K562 (cell line): ENCODE data around the gene PLEKHG5. TPM values are rescaled to one million over a fixed set of nuclear protein-coding genes. Genes with fewer than 3 reads are reported as not detected.

Experiments used
- CREM ChIP-seq: IDR thresholded peaks from 2 replicates; pipeline ENCODE4 v1.6.1; 2014; ENCODE audit warnings: antibody characterized with exemption, low read depth
- DPF2 ChIP-seq: fragments of 450-650 bp; IDR thresholded peaks from 2 replicates; pipeline ENCODE4 v1.6.1; 2016
- ETV5 ChIP-seq: sonication (generic); formaldehyde crosslinking; IDR thresholded peaks from 2 replicates; pipeline ENCODE4 v1.4.0; 2020; ENCODE audit warnings: low read depth, mild to moderate bottlenecking, missing genetic modification reagents
- KLF6 ChIP-seq: fragments of 250-450 bp; sonication (Bioruptor Pico); IDR thresholded peaks from 2 replicates; pipeline ENCODE4 v1.4.0; 2020; ENCODE audit warnings: mild to moderate bottlenecking, moderate library complexity, borderline replicate concordance
- NCOR1 ChIP-seq: fragments of 450-650 bp; IDR thresholded peaks from 2 replicates; pipeline ENCODE4 v1.6.1; 2016; ENCODE audit warnings: mild to moderate bottlenecking, moderate library complexity
- OTX1 ChIP-seq: fragments of 450-650 bp; formaldehyde crosslinking; IDR thresholded peaks from 2 replicates; pipeline ENCODE4 v1.4.0; 2022; ENCODE audit warnings: mild to moderate bottlenecking
- RAD21 ChIP-seq, 2 experiments: fragments of 250-450 bp in 1 of 2; fragments of 450-650 bp in 1 of 2; sonication (Bioruptor Pico) in 1 of 2; formaldehyde crosslinking in 1 of 2; IDR thresholded peaks in 1 of 2; conservative IDR thresholded peaks in 1 of 2; 2 replicates each; pipeline versions ENCODE4 v1.4.0 to v1.8.0; 2020 to 2022; ENCODE audit warnings: mild to moderate bottlenecking in 2 of 2, moderate library complexity in 1 of 2
- RB1 ChIP-seq: fragments of 450-650 bp; IDR thresholded peaks from 2 replicates; pipeline ENCODE4 v1.6.1; 2017; ENCODE audit warnings: low read depth, mild to moderate bottlenecking
- SMARCB1 ChIP-seq: IDR thresholded peaks from 2 replicates; pipeline ENCODE4 v1.6.1; 2011; ENCODE audit warnings: improper control_type of control experiment, low read depth; ENCODE audit not compliant: insufficient read length
- TOE1 ChIP-seq, 2 experiments: fragments of 450-650 bp in 1 of 2; sonication (generic) in 1 of 2; formaldehyde crosslinking in 1 of 2; IDR thresholded peaks; 2 replicates each; pipeline versions ENCODE4 v1.7.1 to v1.8.0; 2016 to 2022; ENCODE audit warnings: borderline replicate concordance in 2 of 2, mild to moderate bottlenecking in 2 of 2, antibody characterized with exemption in 1 of 2, inconsistent platforms in 1 of 2, low read depth in 1 of 2, missing genetic modification reagents in 1 of 2, moderate library complexity in 1 of 2
- ZFX ChIP-seq: sonication (generic); formaldehyde crosslinking; IDR thresholded peaks from 2 replicates; pipeline ENCODE4 v1.8.0; 2022; ENCODE audit warnings: mild to moderate bottlenecking, missing genetic modification reagents, moderate library complexity
- polyA plus RNA-seq, 8 experiments: library from polyadenylated mRNA; depleted of rRNA in 4 of 8; stranded (reverse) in 5 of 8; unstranded in 3 of 8; fragments of >200 nt; fragmentation: Nextera tagmentation in 2 of 8; fragmentation: Illumina TruSeq in 1 of 8; extraction: Ambion mirVana in 2 of 8; extraction: Trizol in 1 of 8; gene quantifications; 2 replicates each; pipeline versions ENCODE4 v1.2.1 to v1.2.3, GENCODE V29; 2011 to 2014; ENCODE audit warnings: inconsistent platforms in 1 of 8, missing spikeins in 1 of 8
- total RNA-seq, 7 experiments: library from RNA; depleted of rRNA in 6 of 7; stranded (reverse); fragments of >200 nt in 6 of 7; fragmentation: Illumina TruSeq in 2 of 7; extraction: Trizol in 2 of 7; gene quantifications; 2 replicates each; pipeline versions ENCODE4 v1.2.1 to v1.2.3, GENCODE V29; 2011 to 2021; ENCODE audit warnings: low replicate concordance in 1 of 7
- TF ChIP-seq, protein P1 (sequence below): sonication (generic); formaldehyde crosslinking; IDR thresholded peaks from 2 replicates; pipeline ENCODE4 v1.8.1; 2023; ENCODE audit warnings: missing genetic modification reagents, mild to moderate bottlenecking, borderline replicate concordance
- TF ChIP-seq, protein P2 (sequence below): fragments of 450-650 bp; IDR thresholded peaks from 2 replicates; pipeline ENCODE4 v1.6.1; 2017; ENCODE audit warnings: antibody characterized with exemption, mild to moderate bottlenecking
- TF ChIP-seq, protein P3 (sequence below): fragments of 450-650 bp; IDR thresholded peaks from 2 replicates; pipeline ENCODE4 v1.6.1; 2016
- TF ChIP-seq, protein P4 (sequence below), 2 experiments: fragments of 450-650 bp in 1 of 2; sonication (generic) in 1 of 2; formaldehyde crosslinking in 1 of 2; IDR thresholded peaks in 1 of 2; conservative IDR thresholded peaks in 1 of 2; 2 replicates each; pipeline versions ENCODE4 v1.6.1 to v1.8.1; 2016 to 2023; ENCODE audit warnings: mild to moderate bottlenecking in 2 of 2, moderate library complexity in 2 of 2, inconsistent platforms in 1 of 2, missing genetic modification reagents in 1 of 2

Gene PLEKHG5
- total and polyA plus RNA-seq, 9 of the 15 experiments (the other 6 are each of a cell fraction or from before 2014, with no cell fraction given), result 0.04 to 0.29 (median 0.09) TPM; not detected in 3

DNA sequence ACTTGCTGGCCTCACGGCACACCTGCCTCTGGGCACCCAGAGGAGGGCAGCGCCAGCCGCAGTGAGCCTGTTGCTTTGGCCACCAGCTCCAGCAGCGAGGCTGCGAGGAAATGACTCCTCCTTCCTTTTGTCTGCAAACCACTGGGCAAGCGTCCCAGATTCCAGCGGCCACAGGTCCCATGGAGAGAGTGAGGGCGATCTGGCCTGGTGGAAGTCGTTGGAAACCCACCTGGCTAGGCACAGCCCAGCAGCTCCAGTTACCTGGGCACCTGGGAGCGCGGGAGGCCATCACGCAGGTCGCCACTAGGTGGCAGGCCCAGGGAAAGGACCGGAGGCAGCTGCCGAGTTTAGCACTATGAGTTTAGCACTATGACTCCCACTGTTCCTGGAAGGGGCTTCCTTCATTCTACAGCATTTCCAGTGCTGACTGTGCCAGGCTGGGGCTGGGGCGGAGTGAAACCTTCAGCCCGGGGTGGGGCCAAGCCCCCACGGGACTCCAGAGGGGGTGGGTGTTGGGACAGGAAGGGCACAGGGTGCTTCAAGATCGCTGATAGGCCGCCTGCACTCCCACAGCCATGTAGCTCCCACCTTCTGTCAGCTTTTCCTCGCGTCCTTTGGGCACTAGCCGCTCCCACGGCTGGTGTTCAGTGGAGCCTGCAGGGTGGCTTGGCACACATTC, 68.0 kb downstream of the PLEKHG5 start (continued):
- TF ChIP-seq, protein P1, sequence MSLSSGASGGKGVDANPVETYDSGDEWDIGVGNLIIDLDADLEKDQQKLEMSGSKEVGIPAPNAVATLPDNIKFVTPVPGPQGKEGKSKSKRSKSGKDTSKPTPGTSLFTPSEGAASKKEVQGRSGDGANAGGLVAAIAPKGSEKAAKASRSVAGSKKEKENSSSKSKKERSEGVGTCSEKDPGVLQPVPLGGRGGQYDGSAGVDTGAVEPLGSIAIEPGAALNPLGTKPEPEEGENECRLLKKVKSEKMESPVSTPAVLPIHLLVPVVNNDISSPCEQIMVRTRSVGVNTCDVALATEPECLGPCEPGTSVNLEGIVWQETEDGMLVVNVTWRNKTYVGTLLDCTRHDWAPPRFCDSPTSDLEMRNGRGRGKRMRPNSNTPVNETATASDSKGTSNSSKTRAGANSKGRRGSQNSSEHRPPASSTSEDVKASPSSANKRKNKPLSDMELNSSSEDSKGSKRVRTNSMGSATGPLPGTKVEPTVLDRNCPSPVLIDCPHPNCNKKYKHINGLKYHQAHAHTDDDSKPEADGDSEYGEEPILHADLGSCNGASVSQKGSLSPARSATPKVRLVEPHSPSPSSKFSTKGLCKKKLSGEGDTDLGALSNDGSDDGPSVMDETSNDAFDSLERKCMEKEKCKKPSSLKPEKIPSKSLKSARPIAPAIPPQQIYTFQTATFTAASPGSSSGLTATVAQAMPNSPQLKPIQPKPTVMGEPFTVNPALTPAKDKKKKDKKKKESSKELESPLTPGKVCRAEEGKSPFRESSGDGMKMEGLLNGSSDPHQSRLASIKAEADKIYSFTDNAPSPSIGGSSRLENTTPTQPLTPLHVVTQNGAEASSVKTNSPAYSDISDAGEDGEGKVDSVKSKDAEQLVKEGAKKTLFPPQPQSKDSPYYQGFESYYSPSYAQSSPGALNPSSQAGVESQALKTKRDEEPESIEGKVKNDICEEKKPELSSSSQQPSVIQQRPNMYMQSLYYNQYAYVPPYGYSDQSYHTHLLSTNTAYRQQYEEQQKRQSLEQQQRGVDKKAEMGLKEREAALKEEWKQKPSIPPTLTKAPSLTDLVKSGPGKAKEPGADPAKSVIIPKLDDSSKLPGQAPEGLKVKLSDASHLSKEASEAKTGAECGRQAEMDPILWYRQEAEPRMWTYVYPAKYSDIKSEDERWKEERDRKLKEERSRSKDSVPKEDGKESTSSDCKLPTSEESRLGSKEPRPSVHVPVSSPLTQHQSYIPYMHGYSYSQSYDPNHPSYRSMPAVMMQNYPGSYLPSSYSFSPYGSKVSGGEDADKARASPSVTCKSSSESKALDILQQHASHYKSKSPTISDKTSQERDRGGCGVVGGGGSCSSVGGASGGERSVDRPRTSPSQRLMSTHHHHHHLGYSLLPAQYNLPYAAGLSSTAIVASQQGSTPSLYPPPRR (CRISPR knock-in tag), result no peak
- TF ChIP-seq OTX1 (CRISPR knock-in tag) (no peak), RAD21 (CRISPR knock-in tag; conservative IDR thresholded peaks at IDR 0.05 in 1 of 2, IDR thresholded peaks at IDR 0.05 in 1 of 2) (peak in 1 of 2 experiments; percentile 77; a peak in 2 of 4 replicates), RB1 (peak; percentile 90), KLF6 (CRISPR knock-in tag) (no peak), ZFX (no peak), DPF2 (peak; percentile 38; the same call in 1 of the 2 replicates), TOE1 (IDR thresholded peaks at IDR 0.05; ENCODE audit: borderline replicate concordance) (0 out of 2 replicates have a peak, but pooled peaks have one; percentile 20), TOE1 (CRISPR knock-in tag; IDR thresholded peaks at IDR 0.05; ENCODE audit: borderline replicate concordance, low read depth) (no peak), CREM (peak; percentile 54; the same call in 1 of the 2 replicates), NCOR1 (no peak), ETV5 (no peak), SMARCB1 (no peak)
- TF ChIP-seq, protein P2, sequence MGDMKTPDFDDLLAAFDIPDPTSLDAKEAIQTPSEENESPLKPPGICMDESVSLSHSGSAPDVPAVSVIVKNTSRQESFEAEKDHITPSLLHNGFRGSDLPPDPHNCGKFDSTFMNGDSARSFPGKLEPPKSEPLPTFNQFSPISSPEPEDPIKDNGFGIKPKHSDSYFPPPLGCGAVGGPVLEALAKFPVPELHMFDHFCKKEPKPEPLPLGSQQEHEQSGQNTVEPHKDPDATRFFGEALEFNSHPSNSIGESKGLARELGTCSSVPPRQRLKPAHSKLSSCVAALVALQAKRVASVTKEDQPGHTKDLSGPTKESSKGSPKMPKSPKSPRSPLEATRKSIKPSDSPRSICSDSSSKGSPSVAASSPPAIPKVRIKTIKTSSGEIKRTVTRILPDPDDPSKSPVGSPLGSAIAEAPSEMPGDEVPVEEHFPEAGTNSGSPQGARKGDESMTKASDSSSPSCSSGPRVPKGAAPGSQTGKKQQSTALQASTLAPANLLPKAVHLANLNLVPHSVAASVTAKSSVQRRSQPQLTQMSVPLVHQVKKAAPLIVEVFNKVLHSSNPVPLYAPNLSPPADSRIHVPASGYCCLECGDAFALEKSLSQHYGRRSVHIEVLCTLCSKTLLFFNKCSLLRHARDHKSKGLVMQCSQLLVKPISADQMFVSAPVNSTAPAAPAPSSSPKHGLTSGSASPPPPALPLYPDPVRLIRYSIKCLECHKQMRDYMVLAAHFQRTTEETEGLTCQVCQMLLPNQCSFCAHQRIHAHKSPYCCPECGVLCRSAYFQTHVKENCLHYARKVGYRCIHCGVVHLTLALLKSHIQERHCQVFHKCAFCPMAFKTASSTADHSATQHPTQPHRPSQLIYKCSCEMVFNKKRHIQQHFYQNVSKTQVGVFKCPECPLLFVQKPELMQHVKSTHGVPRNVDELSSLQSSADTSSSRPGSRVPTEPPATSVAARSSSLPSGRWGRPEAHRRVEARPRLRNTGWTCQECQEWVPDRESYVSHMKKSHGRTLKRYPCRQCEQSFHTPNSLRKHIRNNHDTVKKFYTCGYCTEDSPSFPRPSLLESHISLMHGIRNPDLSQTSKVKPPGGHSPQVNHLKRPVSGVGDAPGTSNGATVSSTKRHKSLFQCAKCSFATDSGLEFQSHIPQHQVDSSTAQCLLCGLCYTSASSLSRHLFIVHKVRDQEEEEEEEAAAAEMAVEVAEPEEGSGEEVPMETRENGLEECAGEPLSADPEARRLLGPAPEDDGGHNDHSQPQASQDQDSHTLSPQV, result no peak
- TF ChIP-seq, protein P3, sequence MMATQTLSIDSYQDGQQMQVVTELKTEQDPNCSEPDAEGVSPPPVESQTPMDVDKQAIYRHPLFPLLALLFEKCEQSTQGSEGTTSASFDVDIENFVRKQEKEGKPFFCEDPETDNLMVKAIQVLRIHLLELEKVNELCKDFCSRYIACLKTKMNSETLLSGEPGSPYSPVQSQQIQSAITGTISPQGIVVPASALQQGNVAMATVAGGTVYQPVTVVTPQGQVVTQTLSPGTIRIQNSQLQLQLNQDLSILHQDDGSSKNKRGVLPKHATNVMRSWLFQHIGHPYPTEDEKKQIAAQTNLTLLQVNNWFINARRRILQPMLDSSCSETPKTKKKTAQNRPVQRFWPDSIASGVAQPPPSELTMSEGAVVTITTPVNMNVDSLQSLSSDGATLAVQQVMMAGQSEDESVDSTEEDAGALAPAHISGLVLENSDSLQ, result no peak
- TF ChIP-seq, protein P4, sequence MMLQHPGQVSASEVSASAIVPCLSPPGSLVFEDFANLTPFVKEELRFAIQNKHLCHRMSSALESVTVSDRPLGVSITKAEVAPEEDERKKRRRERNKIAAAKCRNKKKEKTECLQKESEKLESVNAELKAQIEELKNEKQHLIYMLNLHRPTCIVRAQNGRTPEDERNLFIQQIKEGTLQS (IDR thresholded peaks at IDR 0.05), result no peak
- TF ChIP-seq, protein P4 (CRISPR knock-in tag; conservative IDR thresholded peaks at IDR 0.05), result no peak
